Liver (tissue), 3 donors: ENCODE measurements around the gene FGFBP3.

Experiments
- CTCF ChIP-seq: fragments of 150-350 bp; IDR thresholded peaks from 2 replicates; pipeline ENCODE4 v1.5.1; 2017; ENCODE audit warnings: improper control_type of control experiment, low read depth, low read length; ENCODE audit not compliant: missing input control
- EGR1 ChIP-seq, 2 donors: IDR thresholded peaks; 2 replicates each; pipeline ENCODE4 v1.6.1; 2016 to 2018; ENCODE audit warnings: antibody characterized with exemption in 2 of 2, low read depth in 2 of 2
- RXRA ChIP-seq, 2 donors: IDR thresholded peaks; 2 replicates each; pipeline ENCODE4 v1.6.1; 2017 to 2018; ENCODE audit warnings: antibody characterized with exemption in 2 of 2, mild to moderate bottlenecking in 1 of 2
- YY1 ChIP-seq: IDR thresholded peaks from 2 replicates; pipeline ENCODE4 v1.6.1; 2016; ENCODE audit warnings: antibody characterized with exemption, mild to moderate bottlenecking
- donor health status: healthy.
- donor health status: healthy.

- TF ChIP-seq EGR1 (IDR thresholded peaks at IDR 0.05; ENCODE audit: low read depth in 2 of 2) = no peak
- no peak for TF ChIP-seq CTCF
- TF ChIP-seq RXRA (IDR thresholded peaks at IDR 0.05) = no peak
- TF ChIP-seq YY1 = no peak
These were observed 34.1 kb downstream of the FGFBP3 start for GRCh38 chr10:91875156-91875555.
